OCI-LY1 (cell line): ENCODE measurements around the gene PUM2.

Experiments
- H2AFZ ChIP-seq: fragments of 200-600 bp; sonication (generic), shearing (Covaris generic); 2 replicates; pipeline ENCODE4 v1.6.0; 2014; ENCODE audit warnings: antibody characterized with exemption, mild to moderate bottlenecking, low read length
- H3F3A ChIP-seq: fragments of 200-600 bp; sonication (generic), shearing (Covaris generic); 2 replicates; pipeline ENCODE4 v1.6.0; 2014; ENCODE audit warnings: mild to moderate bottlenecking, antibody characterized with exemption, low read length, moderate library complexity; ENCODE audit not compliant: insufficient read depth
- H3K27ac ChIP-seq: fragments of 200-600 bp; sonication (generic); 2 replicates; pipeline ENCODE4 v1.5.1; 2014; ENCODE audit warnings: low read length, mixed run types, mild to moderate bottlenecking, low read depth; ENCODE audit not compliant: poor library complexity, severe bottlenecking
- H3K27me3 ChIP-seq: fragments of 200-600 bp; sonication (generic); 2 replicates; pipeline ENCODE4 v1.6.0; 2014; ENCODE audit warnings: antibody characterized with exemption, mild to moderate bottlenecking, low read length, moderate library complexity; ENCODE audit not compliant: insufficient read depth
- H3K36me3 ChIP-seq: fragments of 200-600 bp; sonication (generic); 2 replicates; pipeline ENCODE4 v1.6.1; 2014; ENCODE audit warnings: mild to moderate bottlenecking, antibody characterized with exemption, low read length, moderate library complexity, mixed read lengths; ENCODE audit not compliant: insufficient read depth
- H3K4me1 ChIP-seq: fragments of 200-600 bp; sonication (generic); 2 replicates; pipeline ENCODE4 v1.5.1; 2014; ENCODE audit warnings: mild to moderate bottlenecking, low read length, moderate library complexity; ENCODE audit not compliant: insufficient read depth, severe bottlenecking
- H3K4me2 ChIP-seq: fragments of 200-600 bp; sonication (generic), shearing (Covaris generic); 2 replicates; pipeline ENCODE4 v1.6.1; 2014; ENCODE audit warnings: low read length
- H3K4me3 ChIP-seq: fragments of 200-600 bp; sonication (generic); 2 replicates; pipeline ENCODE4 v1.5.1; 2014; ENCODE audit warnings: low read length, low read depth, mild to moderate bottlenecking, mixed read lengths; ENCODE audit not compliant: poor library complexity, severe bottlenecking
- H3K79me2 ChIP-seq: fragments of 200-600 bp; shearing (Covaris generic); 2 replicates; pipeline ENCODE4 v1.6.1; 2016; ENCODE audit warnings: mixed run types, low read length, mixed read lengths; ENCODE audit not compliant: insufficient read depth
- H3K9ac ChIP-seq: fragments of 200-600 bp; sonication (generic), shearing (Covaris generic); 2 replicates; pipeline ENCODE4 v1.6.1; 2014; ENCODE audit warnings: mild to moderate bottlenecking, low read length, mixed read lengths
- H3K9me2 ChIP-seq: fragments of 200-600 bp; sonication (generic), shearing (Covaris generic); 2 replicates; pipeline ENCODE4 v1.6.1; 2014; ENCODE audit warnings: low read depth, mild to moderate bottlenecking, low read length, mixed read lengths
- H3K9me3 ChIP-seq: fragments of 200-600 bp; shearing (Covaris generic); 2 replicates; pipeline ENCODE4 v1.6.1; 2014; ENCODE audit warnings: low read length, mixed read lengths
- H4K20me1 ChIP-seq: fragments of 200-600 bp; sonication (generic), shearing (Covaris generic); 2 replicates; pipeline ENCODE4 v1.6.0; 2016; ENCODE audit warnings: mild to moderate bottlenecking, low read length; ENCODE audit not compliant: insufficient read depth
- CTCF ChIP-seq: fragments of 200-600 bp; sonication (generic), shearing (Covaris generic); IDR thresholded peaks from 2 replicates; pipeline ENCODE4 v1.5.1; 2017; ENCODE audit warnings: mild to moderate bottlenecking, antibody characterized with exemption, low read length, moderate library complexity, mixed read lengths
- EZH2 ChIP-seq: fragments of 200-600 bp; sonication (generic), shearing (Covaris generic); IDR thresholded peaks from 2 replicates; pipeline ENCODE4 v1.8.0; 2017; ENCODE audit warnings: borderline replicate concordance, mixed run types, mild to moderate bottlenecking, antibody characterized with exemption, low read length, moderate library complexity, mixed read lengths

PUM2 gene

GRCh38 chr2:20207051-20207450 is 143.6 kb downstream of the PUM2 start:
- Histone ChIP-seq H3K36me3 (no peaks in the 10 kb centered on the region), H3K9me3 (no peaks in the 10 kb centered on the region), H3K27ac (no peak overlapping the region), H3K27me3 (peaks cover 5% of the 10 kb centered on the region; the same call in 1 of the 2 replicates), H3K79me2 (no peaks in the 10 kb centered on the region), H3F3A (no peaks in the 10 kb centered on the region), H3K4me3 (no peak overlapping the region), H2AFZ (no peak overlapping the region), H3K9ac (no peak overlapping the region), H3K9me2 (no peaks in the 10 kb centered on the region), H4K20me1 (no peaks in the 10 kb centered on the region), H3K4me2 (no peak overlapping the region), H3K4me1 (no peaks in the 10 kb centered on the region)
- TF ChIP-seq EZH2 (no peak), CTCF (no peak)

DNA sequence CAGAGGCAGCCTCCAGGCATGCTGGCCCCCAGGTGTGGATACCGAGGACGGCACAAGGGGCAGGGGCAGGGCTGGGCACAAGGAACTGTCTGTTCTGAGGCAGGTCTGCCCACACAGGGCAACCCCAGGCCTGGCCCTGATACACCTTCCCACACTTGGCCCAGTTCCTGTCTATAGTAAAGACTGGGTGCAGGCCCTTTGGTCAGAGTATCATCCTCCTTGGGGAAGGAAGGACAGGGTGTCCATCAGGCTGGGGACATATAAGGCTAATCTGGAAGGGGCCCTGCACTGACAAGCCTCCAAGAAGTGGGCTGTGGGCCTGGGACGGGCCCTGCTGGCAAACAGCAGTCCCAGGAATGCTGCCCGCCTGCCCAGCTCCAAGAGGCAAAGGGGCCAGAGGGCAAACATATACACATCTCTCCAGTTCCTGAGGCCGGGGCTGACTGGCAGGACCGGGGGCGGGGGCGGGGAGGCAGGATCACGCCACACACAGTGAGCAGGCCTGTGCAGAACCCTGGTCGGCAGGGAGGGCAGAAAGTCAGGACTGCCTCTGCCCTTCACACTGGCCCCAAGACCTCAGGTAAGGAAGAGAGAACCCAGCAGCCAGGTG is 144.6 kb downstream of the PUM2 start:
- no peak overlapping the region for H3K9ac ChIP-seq
- no peak overlapping the region for H3K4me2 ChIP-seq
- no peaks in the 10 kb centered on the region for H4K20me1 ChIP-seq
- no peak overlapping the region for H3K27ac ChIP-seq
- H3K9me2 ChIP-seq = no peaks in the 10 kb centered on the region
- H2AFZ ChIP-seq = no peak overlapping the region
- H3K79me2 ChIP-seq = no peaks in the 10 kb centered on the region
- TF ChIP-seq EZH2 = no peak
- no peaks in the 10 kb centered on the region for H3F3A ChIP-seq
- no peaks in the 10 kb centered on the region for H3K4me1 ChIP-seq
- H3K4me3 ChIP-seq = no peak overlapping the region
- no peaks in the 10 kb centered on the region for H3K9me3 ChIP-seq
- no peaks in the 10 kb centered on the region for H3K27me3 ChIP-seq
- H3K36me3 ChIP-seq = no peaks in the 10 kb centered on the region

DNA sequence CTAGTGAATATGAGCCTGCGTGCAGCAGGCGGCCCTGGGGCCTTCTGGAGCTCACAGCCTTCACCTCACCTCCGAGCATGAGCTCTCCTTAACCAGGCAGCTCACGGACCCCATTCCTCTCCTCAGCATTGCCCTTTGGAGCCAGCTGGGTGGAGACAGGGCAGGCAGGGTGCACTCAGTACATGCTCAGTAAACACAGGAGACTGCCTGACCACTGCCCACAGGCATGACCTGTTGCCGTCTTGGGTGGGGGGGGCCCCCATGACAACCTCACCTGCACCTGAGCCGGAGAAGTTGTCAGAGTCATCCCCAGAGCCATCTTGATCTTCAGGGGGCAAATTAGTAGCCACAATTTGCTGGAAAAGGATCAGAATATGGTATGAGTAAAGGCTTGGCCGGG is 145.6 kb downstream of the PUM2 start:
- TF ChIP-seq EZH2 = no peak
- TF ChIP-seq CTCF = no peak
- H3K36me3 ChIP-seq = no peaks in the 10 kb centered on the region
- H3K4me2 ChIP-seq = no peak overlapping the region
- H3F3A ChIP-seq = no peaks in the 10 kb centered on the region
- H3K27me3 ChIP-seq = no peaks in the 10 kb centered on the region
- H4K20me1 ChIP-seq = no peaks in the 10 kb centered on the region
- no peaks in the 10 kb centered on the region for H3K79me2 ChIP-seq
- H3K9ac ChIP-seq = no peak overlapping the region
- no peak overlapping the region for H2AFZ ChIP-seq
- no peak overlapping the region for H3K4me3 ChIP-seq
- H3K4me1 ChIP-seq = no peaks in the 10 kb centered on the region
- no peaks in the 10 kb centered on the region for H3K9me2 ChIP-seq
- no peak overlapping the region for H3K27ac ChIP-seq
- H3K9me3 ChIP-seq = no peaks in the 10 kb centered on the region
